K562 (cell line): ENCODE results near the gene AOC1. TPM values are rescaled to one million over a fixed set of nuclear protein-coding genes. Genes with fewer than 3 reads are reported as not detected.

Source experiments
- ATAC-seq: fragments of 200-7000 bp; cut with Tn5 transposase; 3 replicates; pipeline ENCODE4 v1.9.1; 2020; ENCODE audit warnings: moderate library complexity
- BruUV-seq: library from RNA; stranded (reverse); fragments of 400-500 nt; replicated peaks from 2 replicates; lab custom pipeline; 2021; lab: Mats Ljungman, UMichigan
- CTCF ChIA-PET: fragments of 300-600 bp; formaldehyde crosslinking; extraction: SDS; loops from one replicate; lab custom pipeline; 2021; ENCODE audit warnings: low intra/inter-chr PET ratio; lab: Yijun Ruan, JAX
- POLR2A ChIA-PET: fragments of 300-600, 350-650 bp; sonication (Branson Sonifier 250); formaldehyde crosslinking; extraction: SDS; loops from one replicate; lab custom pipeline; 2021; ENCODE audit warnings: antibody characterized with exemption, inconsistent platforms; lab: Yijun Ruan, JAX
- DNase-seq, 4 experiments: peaks; one replicate each; pipeline versions ENCODE4 v3.0.0 to v3.0.0-alpha.2; 2011 to 2018; ENCODE audit warnings: low spot score in 3 of 4, mixed read lengths in 3 of 4; ENCODE audit errors: extremely low read depth in 1 of 4
- FAIRE-seq: peaks from 2 replicates; lab custom pipeline; 2011; peaks lifted over from hg19 to GRCh38; lab: Jason Lieb, UNC
- H2AFZ ChIP-seq: 2 replicates; pipeline ENCODE4 v1.6.0; 2011; ENCODE audit warnings: low read depth, low read length, control low read depth, inconsistent platforms
- H3K27ac ChIP-seq: fragments of 200-600 bp; 3 replicates; pipeline ENCODE4 v1.8.0; 2011; ENCODE audit warnings: low read depth, mild to moderate bottlenecking, control low read depth, inconsistent platforms, low read length, moderate library complexity, mixed read lengths; ENCODE audit errors: extremely low read depth
- H3K27me3 ChIP-seq, 2 experiments: fragments of 300-600 bp in 1 of 2; 2 replicates in 1 of 2; 3 replicates in 1 of 2; pipeline versions ENCODE4 v1.6.0 to v1.8.0; 2011; ENCODE audit warnings: inconsistent platforms in 2 of 2, low read length in 2 of 2, mild to moderate bottlenecking in 1 of 2, mixed read lengths in 1 of 2, moderate library complexity in 1 of 2; ENCODE audit not compliant: control insufficient read depth in 2 of 2, insufficient read depth in 2 of 2
- H3K36me3 ChIP-seq: fragments of 300-600 bp; 3 replicates; pipeline ENCODE4 v1.8.0; 2011; ENCODE audit warnings: mild to moderate bottlenecking, low read length, inconsistent platforms; ENCODE audit not compliant: control insufficient read depth, insufficient read depth
- H3K4me1 ChIP-seq, 2 experiments: fragments of 200-600 bp in 1 of 2; replicated peaks in 1 of 2; 2 replicates in 1 of 2; 3 replicates in 1 of 2; pipeline versions ENCODE4 v1.5.1 to v1.8.0; 2011; ENCODE audit warnings: inconsistent platforms in 2 of 2, low read length in 2 of 2, mild to moderate bottlenecking in 1 of 2, mixed read lengths in 1 of 2, moderate library complexity in 1 of 2; ENCODE audit not compliant: control insufficient read depth in 2 of 2, insufficient read depth in 2 of 2
- H3K4me2 ChIP-seq: 2 replicates; pipeline ENCODE4 v1.6.1; 2011; ENCODE audit warnings: low read length, control low read depth, inconsistent platforms, mixed read lengths; ENCODE audit not compliant: insufficient read depth
- H3K4me3 ChIP-seq: fragments of 200-600 bp; sonication (generic), shearing (Covaris generic); 2 replicates; pipeline ENCODE4 v1.5.1; 2016; ENCODE audit warnings: control low read depth, inconsistent platforms
- H3K79me2 ChIP-seq: fragments of 200-600 bp; 3 replicates; pipeline ENCODE4 v1.8.0; 2011; ENCODE audit warnings: low read length, inconsistent platforms; ENCODE audit not compliant: control insufficient read depth, insufficient read depth
- H3K9ac ChIP-seq, 2 experiments: 2 replicates each; pipeline versions ENCODE4 v1.6.0 to v1.6.1; 2011; ENCODE audit warnings: low read depth in 2 of 2, low read length in 2 of 2, control low read depth in 1 of 2, inconsistent platforms in 1 of 2, mild to moderate bottlenecking in 1 of 2, mixed read lengths in 1 of 2; ENCODE audit not compliant: insufficient read depth in 1 of 2
- H3K9me1 ChIP-seq: one replicate; pipeline ENCODE4 v1.6.0; 2011; ENCODE audit warnings: inconsistent platforms, mild to moderate bottlenecking, low read length, moderate library complexity; ENCODE audit not compliant: control insufficient read depth, insufficient read depth
- H3K9me3 ChIP-seq: replicated peaks from 2 replicates; pipeline ENCODE4 v1.5.1; 2011; ENCODE audit warnings: low read depth, low read length, inconsistent platforms; ENCODE audit not compliant: control insufficient read depth, insufficient read depth
- H4K20me1 ChIP-seq: replicated peaks from 2 replicates; pipeline ENCODE4 v1.6.1; 2011; ENCODE audit warnings: low read length, inconsistent platforms, mixed read lengths; ENCODE audit not compliant: control insufficient read depth, insufficient read depth
- ARID2 ChIP-seq: fragments of 450-650 bp; IDR thresholded peaks from 2 replicates; pipeline ENCODE4 v1.6.1; 2017; ENCODE audit warnings: antibody characterized with exemption, mild to moderate bottlenecking
- ATF7 ChIP-seq: fragments of 450-650 bp; IDR thresholded peaks from 2 replicates; pipeline ENCODE4 v1.7.1; 2014; ENCODE audit warnings: mild to moderate bottlenecking, moderate library complexity
- BHLHE40 ChIP-seq: IDR thresholded peaks from 2 replicates; pipeline ENCODE4 v1.6.1; 2011; ENCODE audit warnings: low read length, improper control_type of control experiment
- CCAR2 ChIP-seq: fragments of 200-400 bp; formaldehyde crosslinking; IDR thresholded peaks from 2 replicates; pipeline ENCODE4 v1.6.1; 2017; ENCODE audit warnings: mild to moderate bottlenecking, low read depth, low read length
- CHD2 ChIP-seq: IDR thresholded peaks from 2 replicates; pipeline ENCODE4 v1.6.1; 2011; ENCODE audit warnings: low read depth, low read length
- ETV5 ChIP-seq: sonication (generic); formaldehyde crosslinking; IDR thresholded peaks from 2 replicates; pipeline ENCODE4 v1.4.0; 2020; ENCODE audit warnings: low read depth, mild to moderate bottlenecking, missing genetic modification reagents
- GTF2E2 ChIP-seq: fragments of 200-800 bp; sonication (Bioruptor generic); IDR thresholded peaks from 2 replicates; pipeline ENCODE4 v1.6.1; 2016; ENCODE audit warnings: missing genetic modification characterization, missing compliant biosample characterization
- HNRNPUL1 ChIP-seq: fragments of 200-400 bp; formaldehyde crosslinking; IDR thresholded peaks from 2 replicates; pipeline ENCODE4 v1.6.1; 2017; ENCODE audit warnings: low read length
- MEIS2 ChIP-seq: fragments of 450-650 bp; IDR thresholded peaks from 2 replicates; pipeline ENCODE4 v1.6.1; 2014; ENCODE audit warnings: mild to moderate bottlenecking; ENCODE audit not compliant: partially characterized antibody
- PCBP2 ChIP-seq: fragments of 200-400 bp; formaldehyde crosslinking; IDR thresholded peaks from 2 replicates; pipeline ENCODE4 v1.6.1; 2018; ENCODE audit warnings: low read length, low read depth, mild to moderate bottlenecking, moderate library complexity; ENCODE audit not compliant: poor library complexity, severe bottlenecking
- PRDM10 ChIP-seq: fragments of 450-650 bp; IDR thresholded peaks from 2 replicates; pipeline ENCODE4 v1.6.1; 2018; ENCODE audit not compliant: partially characterized antibody
- SIN3A ChIP-seq, 2 experiments: fragments of 150-350 bp in 1 of 2; IDR thresholded peaks; 2 replicates each; pipeline ENCODE4 v1.6.1; 2011 to 2016; ENCODE audit warnings: borderline replicate concordance in 2 of 2, low read depth in 2 of 2, low read length in 2 of 2, mild to moderate bottlenecking in 2 of 2, moderate library complexity in 2 of 2; ENCODE audit not compliant: control insufficient read depth in 1 of 2
- ZNF592 ChIP-seq: fragments of 450-650 bp; IDR thresholded peaks from 2 replicates; pipeline ENCODE4 v1.6.1; 2017; ENCODE audit warnings: antibody characterized with exemption, mild to moderate bottlenecking
- WGBS: fragments of 100-300 bp; shearing (Covaris generic); methylation state at CpG from one replicate; pipeline ENCODE4 v1.1.6; 2016; ENCODE audit warnings: low coverage, mixed read lengths; ENCODE audit not compliant: insufficient coverage; ENCODE audit errors: missing lambda C conversion rate; 5-methylcytosine and 5-hydroxymethylcytosine counted together
- in situ Hi-C: fragments of 300-500 bp; cut with MboI; formaldehyde crosslinking; loops from 4 replicates; pipeline ENCODE4 v1.15.0; 2018; ENCODE audit warnings: inconsistent platforms, mixed read lengths
- intact Hi-C: fragments of 100-400 bp; cut with micrococcal nuclease; formaldehyde crosslinking; loops from 2 replicates; pipeline ENCODE4 v1.14.2; 2022
- polyA plus RNA-seq, 8 experiments: library from polyadenylated mRNA; depleted of rRNA in 4 of 8; stranded (reverse) in 5 of 8; unstranded in 3 of 8; fragments of >200 nt; fragmentation: Nextera tagmentation in 2 of 8; fragmentation: Illumina TruSeq in 1 of 8; extraction: Ambion mirVana in 2 of 8; extraction: Trizol in 1 of 8; gene quantifications; 2 replicates each; pipeline versions ENCODE4 v1.2.1 to v1.2.3, GENCODE V29; 2011 to 2014; ENCODE audit warnings: inconsistent platforms in 1 of 8, missing spikeins in 1 of 8
- total RNA-seq, 7 experiments: library from RNA; depleted of rRNA in 6 of 7; stranded (reverse); fragments of >200 nt in 6 of 7; fragmentation: Illumina TruSeq in 2 of 7; extraction: Trizol in 2 of 7; gene quantifications; 2 replicates each; pipeline versions ENCODE4 v1.2.1 to v1.2.3, GENCODE V29; 2011 to 2021; ENCODE audit warnings: low replicate concordance in 1 of 7
- TF ChIP-seq, protein P1 (sequence below): fragments of 450-650 bp; IDR thresholded peaks from 2 replicates; pipeline ENCODE4 v1.6.1; 2017; ENCODE audit warnings: mild to moderate bottlenecking, moderate library complexity

Gene AOC1
- total and polyA plus RNA-seq, 9 of the 15 experiments (the other 6 are each of a cell fraction or from before 2014, with no cell fraction given), result not detected

DNA sequence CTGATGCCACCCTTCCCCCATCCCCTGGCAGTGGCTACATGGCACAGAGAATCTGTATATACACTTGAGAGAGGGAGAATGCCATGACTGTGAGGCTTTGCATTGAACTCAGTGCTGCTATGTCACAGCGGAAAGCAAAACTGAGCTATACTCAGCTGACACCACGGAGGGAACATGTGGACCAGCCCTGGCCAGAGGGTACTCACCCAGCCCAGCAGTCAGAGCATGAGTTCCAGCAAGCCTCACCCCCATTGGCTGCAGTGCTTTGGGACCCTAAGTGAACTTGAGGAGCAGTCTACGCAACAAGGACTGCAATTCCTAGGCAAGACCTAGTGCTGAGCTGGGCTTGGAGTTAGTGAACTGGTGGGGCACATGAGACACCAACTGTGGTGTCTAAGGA is 10.3 kb upstream of the AOC1 start:
- no peak for DNase-seq
- Histone ChIP-seq H3K79me2 (no peaks in the 10 kb centered on the region), H3K4me1 (no peaks in the 10 kb centered on the region), H3K4me3 (no peak overlapping the region), H2AFZ (no peak overlapping the region), H3K9ac (no peak overlapping the region), H3K27ac (no peak overlapping the region), H3K9me3 (no peaks in the 10 kb centered on the region), H4K20me1 (no peaks in the 10 kb centered on the region), H3K36me3 (no peaks in the 10 kb centered on the region), H3K4me2 (no peak overlapping the region), H3K9me1 (no peaks in the 10 kb centered on the region), H3K27me3 (peaks cover 52 to 72% of the 10 kb centered on the region in 2 experiments)
- TF ChIP-seq ETV5 (no peak), SIN3A (IDR thresholded peaks at IDR 0.05; ENCODE audit: borderline replicate concordance in 2 of 2, control insufficient read depth in 1 of 2, low read depth in 2 of 2, low read length in 2 of 2) (no peak), CCAR2 (no peak), ARID2 (no peak), BHLHE40 (no peak), CHD2 (no peak), MEIS2 (no peak), GTF2E2 (no peak), HNRNPUL1 (no peak), PRDM10 (no peak), PCBP2 (no peak), ATF7 (no peak), ZNF592 (no peak)
- TF ChIP-seq, protein P1, sequence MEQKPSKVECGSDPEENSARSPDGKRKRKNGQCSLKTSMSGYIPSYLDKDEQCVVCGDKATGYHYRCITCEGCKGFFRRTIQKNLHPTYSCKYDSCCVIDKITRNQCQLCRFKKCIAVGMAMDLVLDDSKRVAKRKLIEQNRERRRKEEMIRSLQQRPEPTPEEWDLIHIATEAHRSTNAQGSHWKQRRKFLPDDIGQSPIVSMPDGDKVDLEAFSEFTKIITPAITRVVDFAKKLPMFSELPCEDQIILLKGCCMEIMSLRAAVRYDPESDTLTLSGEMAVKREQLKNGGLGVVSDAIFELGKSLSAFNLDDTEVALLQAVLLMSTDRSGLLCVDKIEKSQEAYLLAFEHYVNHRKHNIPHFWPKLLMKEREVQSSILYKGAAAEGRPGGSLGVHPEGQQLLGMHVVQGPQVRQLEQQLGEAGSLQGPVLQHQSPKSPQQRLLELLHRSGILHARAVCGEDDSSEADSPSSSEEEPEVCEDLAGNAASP, result no peak
- ChIA-PET CTCF (no interaction called here), POLR2A (interaction anchor here (0.6 to 1.4 kb wide), 3 partner anchors 17 to 94 kb away, joined by 3 to 5 read pairs (median 4); no protein-coding TSS in a partner anchor)
- FAIRE-seq, result no peak
- intact Hi-C loops (no loop called here), in situ Hi-C loops (no loop called here)
- ATAC-seq, result no peak
- BruUV-seq, result no TSS peak
- 2% methylated on average over 3 of the region's 3 CpGs for WGBS
